ENCODE data around the gene TP53AIP1. TPM values are rescaled to one million over a fixed set of nuclear protein-coding genes. Genes with fewer than 3 reads are reported as not detected.
A peak's percentile ranks its signal among the peaks of the same experiment; 100 is the strongest.

TP53AIP1 gene
- total RNA-seq, 1 donor from 2014 or later, result 0.13 TPM

GRCh38 chr11:128890216-128890542 is 52.5 kb downstream of the TP53AIP1 start:
- no peaks in the 10 kb centered on the region for H3K9me3 Mint-ChIP-seq (ENCODE audit: unreplicated experiment)
- TF ChIP-seq, protein P1, sequence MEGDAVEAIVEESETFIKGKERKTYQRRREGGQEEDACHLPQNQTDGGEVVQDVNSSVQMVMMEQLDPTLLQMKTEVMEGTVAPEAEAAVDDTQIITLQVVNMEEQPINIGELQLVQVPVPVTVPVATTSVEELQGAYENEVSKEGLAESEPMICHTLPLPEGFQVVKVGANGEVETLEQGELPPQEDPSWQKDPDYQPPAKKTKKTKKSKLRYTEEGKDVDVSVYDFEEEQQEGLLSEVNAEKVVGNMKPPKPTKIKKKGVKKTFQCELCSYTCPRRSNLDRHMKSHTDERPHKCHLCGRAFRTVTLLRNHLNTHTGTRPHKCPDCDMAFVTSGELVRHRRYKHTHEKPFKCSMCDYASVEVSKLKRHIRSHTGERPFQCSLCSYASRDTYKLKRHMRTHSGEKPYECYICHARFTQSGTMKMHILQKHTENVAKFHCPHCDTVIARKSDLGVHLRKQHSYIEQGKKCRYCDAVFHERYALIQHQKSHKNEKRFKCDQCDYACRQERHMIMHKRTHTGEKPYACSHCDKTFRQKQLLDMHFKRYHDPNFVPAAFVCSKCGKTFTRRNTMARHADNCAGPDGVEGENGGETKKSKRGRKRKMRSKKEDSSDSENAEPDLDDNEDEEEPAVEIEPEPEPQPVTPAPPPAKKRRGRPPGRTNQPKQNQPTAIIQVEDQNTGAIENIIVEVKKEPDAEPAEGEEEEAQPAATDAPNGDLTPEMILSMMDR (IDR thresholded peaks at IDR 0.05; ENCODE audit: unreplicated experiment), result no peak
- no peak for DNase-seq (ENCODE audit: low spot score)
- no peaks in the 10 kb centered on the region for H3K36me3 Mint-ChIP-seq (ENCODE audit: low read depth, unreplicated experiment)
- H3K27ac Mint-ChIP-seq (ENCODE audit: unreplicated experiment), result no peak overlapping the region
- H3K4me1 Mint-ChIP-seq (ENCODE audit: unreplicated experiment), result peaks cover 11% of the 10 kb centered on the region
- no peak overlapping the region for H3K4me3 Mint-ChIP-seq (ENCODE audit: unreplicated experiment)
- peaks cover 17% of the 10 kb centered on the region for H3K27me3 Mint-ChIP-seq (ENCODE audit: unreplicated experiment)

DNA sequence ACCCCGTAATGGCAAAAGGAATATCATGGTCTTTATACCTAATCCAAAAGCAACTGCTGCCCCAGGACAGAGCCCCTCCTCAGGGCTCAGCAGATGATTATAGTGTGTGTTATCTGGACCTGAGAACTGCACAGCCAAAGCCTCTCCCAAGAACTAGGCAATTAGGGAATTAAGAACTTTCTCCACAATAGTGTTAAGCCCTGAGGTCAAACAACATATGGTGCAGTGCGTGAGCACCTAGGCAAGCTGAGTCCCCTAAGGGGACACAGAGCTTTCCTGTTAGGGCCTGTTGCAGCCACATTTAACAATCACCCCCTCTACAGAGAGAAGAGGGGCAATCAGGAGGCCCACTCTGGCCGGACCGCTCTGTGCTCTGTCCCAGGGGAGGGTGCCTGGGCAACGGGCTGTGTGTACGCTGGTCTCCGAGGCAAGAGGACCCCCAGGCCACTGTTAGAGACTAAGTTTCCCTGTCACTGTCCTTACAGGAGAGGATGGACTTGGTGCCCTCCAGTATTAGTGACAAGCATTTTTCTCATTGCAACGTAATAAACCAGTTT is 52.9 kb downstream of the TP53AIP1 start:
- no peak for DNase-seq (ENCODE audit: low spot score)
- peaks cover 11% of the 10 kb centered on the region for H3K4me1 Mint-ChIP-seq (ENCODE audit: unreplicated experiment)
- H3K36me3 Mint-ChIP-seq (ENCODE audit: low read depth, unreplicated experiment), result no peaks in the 10 kb centered on the region
- no peaks in the 10 kb centered on the region for H3K9me3 Mint-ChIP-seq (ENCODE audit: unreplicated experiment)
- no peak overlapping the region for H3K4me3 Mint-ChIP-seq (ENCODE audit: unreplicated experiment)
- TF ChIP-seq, protein P1 (IDR thresholded peaks at IDR 0.05; ENCODE audit: unreplicated experiment), result no peak
- no peak overlapping the region for H3K27ac Mint-ChIP-seq (ENCODE audit: unreplicated experiment)
- peaks cover 17% of the 10 kb centered on the region for H3K27me3 Mint-ChIP-seq (ENCODE audit: unreplicated experiment)

DNA sequence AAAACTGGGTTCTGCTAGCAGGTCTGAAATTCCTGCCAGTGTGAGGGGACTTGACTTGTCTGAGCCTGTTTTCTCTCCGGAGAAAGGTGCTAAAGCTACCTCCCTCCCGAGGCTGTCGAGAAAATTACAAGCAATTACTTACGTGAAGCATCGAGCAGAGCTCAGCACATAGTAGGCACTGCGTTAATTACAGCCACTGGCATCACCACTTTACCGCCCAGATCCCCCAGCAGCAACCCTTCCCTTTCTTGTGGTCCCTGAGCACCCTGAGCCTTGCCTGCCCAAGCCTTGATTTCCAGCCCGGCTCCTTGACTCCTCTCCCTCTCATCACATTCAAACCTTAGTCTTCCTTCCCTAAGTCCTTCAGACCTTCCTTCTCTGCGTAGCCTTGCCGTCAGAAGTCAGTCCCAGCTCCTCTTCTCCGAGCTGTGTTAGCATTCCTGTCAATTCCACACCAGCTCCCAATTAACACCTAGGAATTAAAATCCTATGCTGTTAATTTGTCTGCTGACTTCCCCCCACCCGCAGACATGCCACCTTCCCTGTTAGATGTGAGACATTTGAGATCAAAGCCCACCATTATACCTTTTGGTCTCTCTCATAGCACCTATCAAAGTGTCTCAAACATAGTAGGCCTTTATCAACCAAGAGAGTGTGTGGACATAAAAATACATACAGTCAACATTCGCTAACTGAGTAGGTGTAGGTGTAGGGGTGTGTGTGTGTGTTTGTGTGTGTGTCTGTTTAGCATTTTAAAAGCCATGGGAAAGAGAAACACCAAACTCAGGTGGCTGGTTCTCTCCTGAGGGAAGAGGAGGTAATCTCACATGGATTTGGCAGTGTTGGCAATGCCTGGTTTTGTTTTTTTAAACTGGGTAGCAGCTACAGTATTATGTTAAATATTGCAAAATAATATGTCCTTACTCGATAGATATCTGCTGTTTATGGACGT is 54.4 kb downstream of the TP53AIP1 start:
- Mint-ChIP-seq H3K4me1 (ENCODE audit: unreplicated experiment) (peaks cover 8% of the 10 kb centered on the region), H3K4me3 (ENCODE audit: unreplicated experiment) (no peak overlapping the region), H3K36me3 (ENCODE audit: low read depth, unreplicated experiment) (no peaks in the 10 kb centered on the region), H3K27ac (ENCODE audit: unreplicated experiment) (peak overlapping the region; percentile 10), H3K27me3 (ENCODE audit: unreplicated experiment) (peaks cover 14% of the 10 kb centered on the region), H3K9me3 (ENCODE audit: unreplicated experiment) (no peaks in the 10 kb centered on the region)
- TF ChIP-seq, protein P1 (IDR thresholded peaks at IDR 0.05; ENCODE audit: unreplicated experiment), result peak; percentile 13
- DNase-seq (ENCODE audit: low spot score), result no peak

GRCh38 chr11:128886406-128887124 is 56.1 kb downstream of the TP53AIP1 start:
- Mint-ChIP-seq H3K4me3 (ENCODE audit: unreplicated experiment) (no peak overlapping the region), H3K27me3 (ENCODE audit: unreplicated experiment) (peaks cover 11% of the 10 kb centered on the region), H3K4me1 (ENCODE audit: unreplicated experiment) (peaks cover 26% of the 10 kb centered on the region), H3K36me3 (ENCODE audit: low read depth, unreplicated experiment) (no peaks in the 10 kb centered on the region), H3K9me3 (ENCODE audit: unreplicated experiment) (no peaks in the 10 kb centered on the region), H3K27ac (ENCODE audit: unreplicated experiment) (no peak overlapping the region)
- TF ChIP-seq, protein P1 (IDR thresholded peaks at IDR 0.05; ENCODE audit: unreplicated experiment), result no peak
- peak; percentile 38 for DNase-seq (ENCODE audit: low spot score)

Other genes starting within 250 kb of the TP53AIP1 start
- gene FLI1, start 248.8 kb downstream of the TP53AIP1 start, total RNA-seq (ENCODE audit: unreplicated experiment), result 271 TPM
- gene KCNJ1, start 75.6 kb downstream of the TP53AIP1 start, total RNA-seq (ENCODE audit: unreplicated experiment), result not detected
- gene KCNJ5, start 51.5 kb downstream of the TP53AIP1 start, total RNA-seq (ENCODE audit: unreplicated experiment), result 0.05 TPM
- gene ARHGAP32, start 249.5 kb upstream of the TP53AIP1 start, total RNA-seq (ENCODE audit: unreplicated experiment), result 14.5 TPM